GM10266 (cell line): ENCODE data around the gene WDCP.

Source experiments
- DNase-seq: peaks from one replicate; pipeline ENCODE4 v3.0.0; 2012; ENCODE audit errors: extremely low spot score
- CTCF ChIP-seq: IDR thresholded peaks from 2 replicates; pipeline ENCODE4 v1.5.1; 2012; ENCODE audit warnings: mild to moderate bottlenecking, low read depth; ENCODE audit not compliant: control insufficient read depth, insufficient read depth; ENCODE audit errors: missing control alignments

The WDCP gene

GRCh38 chr2:24009367-24009679, 37.9 kb downstream of the WDCP start:
- DNase-seq = no peak

GRCh38 chr2:24008672-24009366, 38.4 kb downstream of the WDCP start:
- no peak for DNase-seq
- TF ChIP-seq CTCF = no peak

More at GRCh38 chr2:24009367-24009679, 37.9 kb downstream of the WDCP start:
- no peak for TF ChIP-seq CTCF

- no peak for TF ChIP-seq CTCF
- no peak for DNase-seq
Observed at GRCh38 chr2:24007693-24008092, 39.5 kb downstream of the WDCP start.

GRCh38 chr2:23994567-23994966, 52.6 kb downstream of the WDCP start:
- DNase-seq = no peak
- no peak for TF ChIP-seq CTCF

- TF ChIP-seq CTCF = no peak
- no peak for DNase-seq
Observed at GRCh38 chr2:23993736-23994269, 53.4 kb downstream of the WDCP start.

- no peak for DNase-seq
- no peak for TF ChIP-seq CTCF
Observed at GRCh38 chr2:23992931-23993330, 54.3 kb downstream of the WDCP start.

- TF ChIP-seq CTCF = peak; percentile 17
- no peak for DNase-seq
Observed at GRCh38 chr2:23988371-23988770, 58.8 kb downstream of the WDCP start.
